Right hindlimb (tissue), 1 donor: ENCODE measurements around the gene DNAJC15.
"Not testable (repeated sequence)": the region's sequence is repeated elsewhere in the genome, so short reads cannot be mapped to it uniquely, and the experiment has no call there.

Source experiments
- DNase-seq: peaks from one replicate; pipeline ENCODE4 v3.0.0-alpha.2; 2018

DNAJC15 gene

GRCh38 chr13:43005460-43006236, 17.7 kb upstream of the DNAJC15 start:
- no peak for DNase-seq

- DNase-seq: no peak
Observed at GRCh38 chr13:43006893-43007631, 16.3 kb upstream of the DNAJC15 start.

GRCh38 chr13:43008596-43008995, 14.8 kb upstream of the DNAJC15 start:
- DNase-seq: no peak

- no peak for DNase-seq
Observed at GRCh38 chr13:43009506-43009905, 13.9 kb upstream of the DNAJC15 start.

- DNase-seq: no peak
Observed at GRCh38 chr13:43014162-43014561, 9.2 kb upstream of the DNAJC15 start.

DNA sequence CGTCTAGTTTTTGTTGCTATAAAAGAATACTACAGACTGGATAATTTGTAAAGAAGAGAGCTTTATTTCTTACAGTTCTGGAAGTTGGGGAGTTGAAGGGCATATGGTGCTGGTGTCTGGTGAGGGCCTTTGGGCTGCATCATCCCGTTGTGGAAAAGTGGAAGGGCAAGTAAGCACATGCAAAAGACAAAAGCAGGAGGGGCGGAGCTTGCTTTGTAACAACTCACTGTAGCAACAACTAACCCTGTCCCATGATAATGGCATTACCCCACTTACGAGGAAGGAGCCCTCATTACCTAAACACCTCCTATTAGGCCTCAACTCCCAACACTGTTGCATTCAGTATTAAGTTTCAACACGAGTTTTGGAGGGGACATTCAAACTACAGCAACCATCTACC, 7.2 kb upstream of the DNAJC15 start:
- no peak for DNase-seq

DNA sequence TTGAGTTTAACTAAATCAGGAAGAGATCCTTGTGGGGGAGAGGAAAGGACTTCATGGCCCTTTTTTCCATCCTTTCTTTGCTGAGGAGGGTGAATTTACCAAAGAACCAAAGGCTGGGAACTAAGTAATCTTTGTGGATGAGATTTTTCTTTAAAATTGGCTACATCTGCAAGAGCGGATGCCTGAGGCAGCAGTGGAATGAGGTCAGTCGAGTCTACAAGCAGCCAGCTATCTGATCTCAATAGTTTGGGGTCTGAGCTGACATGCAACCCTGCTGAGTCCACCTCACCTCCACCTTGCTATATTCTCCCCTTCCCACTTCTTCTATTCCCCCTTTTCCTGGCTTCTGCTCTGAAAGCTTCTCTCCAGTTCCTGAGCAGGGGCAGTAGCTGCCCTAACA, 3.6 kb upstream of the DNAJC15 start:
- DNase-seq: no peak

DNA sequence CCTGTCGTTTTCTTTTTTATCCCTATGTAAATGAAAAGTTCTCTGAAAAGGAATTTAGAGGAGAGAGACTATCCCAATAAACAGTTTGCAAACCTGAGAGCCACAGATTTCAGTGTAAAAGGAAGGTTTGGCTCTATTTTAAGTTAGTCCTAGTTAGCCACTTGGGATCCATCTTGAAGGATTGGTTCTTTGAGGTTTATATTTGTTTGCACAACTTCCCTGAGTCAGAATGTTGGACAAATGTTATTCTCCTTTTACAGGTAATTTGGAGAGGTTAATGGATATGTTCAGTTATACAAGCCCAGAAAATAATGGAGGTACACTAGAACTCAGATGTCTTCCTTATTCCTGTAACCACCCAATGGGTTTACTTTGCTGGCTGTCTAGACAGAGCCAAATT, 2.6 kb upstream of the DNAJC15 start:
- DNase-seq: no peak

DNA sequence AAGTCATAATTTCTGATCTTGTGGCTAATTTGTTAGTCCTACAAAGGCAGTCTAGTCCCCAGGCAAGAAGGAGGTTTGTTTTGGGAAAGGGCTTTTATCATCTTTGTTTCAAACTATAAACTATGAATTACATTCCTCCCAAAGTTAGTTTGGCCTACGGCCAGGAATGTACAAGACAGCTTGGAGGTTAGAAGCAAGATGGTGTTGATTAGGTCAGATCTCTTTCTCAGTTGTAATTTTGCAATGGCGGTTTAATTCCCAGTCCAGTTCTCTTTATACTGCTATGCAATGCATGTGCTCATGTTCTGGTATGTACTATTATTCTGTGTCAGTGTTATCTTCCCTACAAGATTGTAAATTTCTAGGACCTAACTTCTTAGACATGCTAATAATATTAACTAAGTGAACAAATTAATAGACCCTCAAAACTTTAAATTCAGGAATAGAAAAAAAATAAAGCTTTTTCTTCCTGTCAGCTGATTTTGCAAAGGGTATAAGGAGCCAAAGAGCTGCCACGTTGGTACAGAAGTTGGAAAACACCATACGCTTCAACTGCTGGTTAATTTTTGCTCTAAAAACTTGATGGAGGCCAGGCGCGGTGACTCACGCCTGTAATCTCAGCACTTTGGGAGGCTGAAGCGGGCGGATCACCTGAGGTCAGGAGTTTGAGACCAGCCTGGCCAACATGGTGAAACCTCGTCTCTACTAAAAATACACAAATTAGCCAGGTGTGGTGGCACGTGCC, 1.3 kb upstream of the DNAJC15 start:
- no peak for DNase-seq

DNA sequence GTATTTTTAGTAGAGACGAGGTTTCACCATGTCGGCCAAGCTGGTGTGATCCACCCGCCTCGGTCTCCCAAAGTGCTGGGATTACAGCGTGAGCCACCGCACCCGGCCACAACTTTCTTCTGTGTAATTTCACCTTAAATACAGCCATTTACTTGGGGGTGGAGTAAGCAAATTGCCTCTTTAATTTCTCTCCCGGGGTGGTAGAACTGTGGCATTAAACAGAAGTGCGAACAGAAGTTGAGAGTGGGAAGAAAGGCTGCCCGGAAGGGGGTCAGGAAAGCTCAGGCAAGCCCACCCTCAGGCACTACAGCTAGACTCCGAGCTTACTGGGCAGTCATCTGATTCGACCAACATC, 475 bp upstream of the DNAJC15 start:
- DNase-seq: no peak

- DNase-seq: no peak
Observed at GRCh38 chr13:43026262-43026661, 2.9 kb downstream of the DNAJC15 start.

DNA sequence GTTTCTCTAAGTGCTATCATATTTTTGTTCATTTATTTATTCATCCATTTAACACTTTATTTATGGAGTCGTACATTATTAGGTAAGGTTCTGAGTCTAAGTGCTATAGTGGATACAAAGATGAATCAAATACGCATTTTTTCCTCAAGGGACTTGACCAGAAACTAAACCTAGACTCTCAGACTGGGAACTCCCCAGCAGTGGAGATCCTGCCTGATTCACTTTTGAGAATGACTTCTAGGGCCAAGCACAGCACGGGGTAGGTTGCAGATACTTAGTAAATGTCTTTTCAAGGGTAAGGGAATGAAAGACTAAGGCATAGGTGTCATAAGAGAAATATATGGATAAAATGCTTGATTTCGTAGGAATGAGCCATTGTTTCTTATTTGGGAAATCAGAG, 7.2 kb downstream of the DNAJC15 start:
- no peak for DNase-seq

GRCh38 chr13:43031881-43032280, 8.5 kb downstream of the DNAJC15 start:
- DNase-seq: no peak

- DNase-seq: no peak
Observed at GRCh38 chr13:43033038-43033437, 9.7 kb downstream of the DNAJC15 start.

DNA sequence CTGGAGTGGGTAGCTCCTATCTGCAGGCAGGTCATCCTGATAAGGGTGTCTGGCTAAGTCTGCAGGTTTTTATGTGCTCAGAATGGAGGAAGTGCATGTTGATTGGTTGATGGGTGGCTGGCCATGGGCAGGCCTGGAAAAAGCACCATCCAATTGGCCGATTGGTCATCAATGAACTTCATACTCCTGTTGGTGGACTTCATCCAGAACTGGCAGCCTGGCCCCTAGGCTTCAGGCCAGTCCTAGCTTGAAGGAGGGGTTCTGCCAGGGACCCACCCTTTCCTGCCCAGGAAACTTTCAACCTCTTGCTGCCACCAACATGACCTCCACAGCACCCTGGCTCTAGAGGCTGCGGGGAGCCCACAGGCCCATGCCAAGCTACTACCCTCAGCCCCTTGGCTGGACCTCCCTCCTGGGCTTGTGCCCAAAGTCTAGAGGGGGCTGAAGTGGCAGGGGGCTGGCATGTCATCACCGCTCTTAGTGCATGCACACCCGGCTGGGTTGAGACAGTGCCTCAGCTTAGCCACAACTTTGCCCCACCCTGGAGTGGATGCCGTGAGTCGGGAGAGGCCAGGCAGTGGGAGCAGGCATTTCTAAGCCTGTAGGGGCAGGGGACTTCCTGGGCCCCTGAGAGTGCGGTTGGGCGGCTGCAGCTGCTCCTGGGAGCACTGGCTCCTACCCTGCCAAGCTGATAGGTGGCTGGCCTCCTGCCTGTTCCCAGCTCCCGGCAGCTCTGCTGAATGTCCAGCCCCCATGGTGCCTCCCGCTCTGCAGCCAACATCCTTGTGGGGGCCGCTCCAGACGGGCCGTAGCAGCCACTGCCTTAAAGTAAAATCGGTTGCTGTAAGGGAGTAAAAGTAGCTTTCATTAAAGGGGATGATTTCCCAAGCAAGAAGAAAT, 13.2 kb downstream of the DNAJC15 start:
- DNase-seq: no peak

DNA sequence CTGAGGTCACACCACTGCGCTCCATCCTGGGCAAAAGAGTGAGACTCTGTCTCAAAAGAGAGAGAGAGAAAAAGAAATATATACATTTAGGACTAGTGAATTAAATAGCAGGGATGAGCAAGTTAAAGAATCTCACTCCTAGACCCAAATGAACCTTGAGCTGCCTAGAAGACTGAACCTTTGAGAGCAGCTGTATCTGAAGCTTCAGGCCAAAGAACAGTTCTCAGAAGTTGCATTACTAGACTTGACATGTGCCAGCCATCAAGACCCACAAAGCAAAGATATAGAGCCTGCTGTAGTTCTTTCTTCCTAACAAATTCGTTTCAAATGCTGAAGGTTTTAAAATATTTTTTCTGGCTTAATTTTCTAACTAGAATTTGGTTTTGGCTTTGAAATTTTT, 16.6 kb downstream of the DNAJC15 start:
- no peak for DNase-seq

DNA sequence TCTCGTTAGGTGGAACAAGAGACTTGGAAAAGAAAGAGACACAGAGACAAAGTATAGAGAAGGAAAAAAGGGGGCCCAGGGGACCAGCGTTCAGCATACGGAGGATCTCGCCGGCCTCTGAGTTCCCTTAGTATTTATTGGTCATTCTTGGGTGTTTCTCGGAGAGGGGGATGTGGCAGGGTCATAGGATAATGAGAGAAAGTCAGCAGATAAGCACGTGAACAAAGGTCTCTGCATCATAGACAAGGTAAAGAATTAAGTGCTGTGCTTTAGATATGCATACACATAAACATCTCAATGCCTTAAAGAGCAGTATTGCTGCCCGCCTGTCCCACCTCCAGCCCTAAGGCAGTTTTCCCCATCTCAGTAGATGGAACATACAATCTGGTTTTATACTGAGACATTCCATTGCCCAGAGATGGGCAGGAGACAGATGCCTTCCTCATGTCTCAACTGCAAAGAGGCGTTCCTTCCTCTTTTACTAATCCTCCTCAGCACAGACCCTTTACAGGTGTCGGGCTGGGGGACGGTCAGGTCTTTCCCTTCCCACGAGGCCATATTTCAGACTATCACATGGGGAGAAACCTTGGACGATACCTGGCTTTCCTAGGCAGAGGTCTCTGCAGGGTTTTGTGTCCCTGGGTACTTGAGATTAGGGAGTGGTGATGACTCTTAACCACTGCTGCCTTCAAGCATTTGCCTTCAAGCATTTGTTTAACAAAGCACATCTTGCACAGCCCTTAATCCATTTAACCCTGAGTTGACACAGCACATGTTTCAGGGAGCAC, 17.4 kb downstream of the DNAJC15 start:
- DNase-seq: not testable (repeated sequence)

DNA sequence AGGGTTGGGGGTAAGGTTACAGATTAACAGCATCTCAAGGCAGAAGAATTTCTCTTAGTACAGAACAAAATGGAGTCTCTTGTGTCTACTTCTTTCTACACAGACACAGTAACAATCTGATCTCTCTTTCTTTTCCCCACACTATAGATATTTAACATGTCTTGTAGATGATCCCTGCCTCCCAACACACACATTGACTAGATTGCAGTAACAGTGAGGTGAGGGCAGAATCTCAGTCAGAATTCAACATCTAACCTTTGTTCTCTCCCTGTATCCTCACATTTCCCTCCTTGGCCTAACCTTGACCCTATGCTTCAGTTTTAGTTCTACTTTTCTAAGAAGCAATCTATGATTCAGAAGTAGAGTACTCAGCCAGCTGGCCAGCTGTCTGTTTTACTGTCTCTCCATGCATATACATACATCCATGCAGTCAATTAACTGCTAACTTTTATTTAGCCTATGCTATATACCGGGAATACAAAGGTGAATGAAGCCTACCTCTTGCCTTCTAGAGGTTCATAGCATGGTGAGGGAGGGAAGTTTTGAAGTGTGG, 18.1 kb downstream of the DNAJC15 start:
- DNase-seq: no peak

DNA sequence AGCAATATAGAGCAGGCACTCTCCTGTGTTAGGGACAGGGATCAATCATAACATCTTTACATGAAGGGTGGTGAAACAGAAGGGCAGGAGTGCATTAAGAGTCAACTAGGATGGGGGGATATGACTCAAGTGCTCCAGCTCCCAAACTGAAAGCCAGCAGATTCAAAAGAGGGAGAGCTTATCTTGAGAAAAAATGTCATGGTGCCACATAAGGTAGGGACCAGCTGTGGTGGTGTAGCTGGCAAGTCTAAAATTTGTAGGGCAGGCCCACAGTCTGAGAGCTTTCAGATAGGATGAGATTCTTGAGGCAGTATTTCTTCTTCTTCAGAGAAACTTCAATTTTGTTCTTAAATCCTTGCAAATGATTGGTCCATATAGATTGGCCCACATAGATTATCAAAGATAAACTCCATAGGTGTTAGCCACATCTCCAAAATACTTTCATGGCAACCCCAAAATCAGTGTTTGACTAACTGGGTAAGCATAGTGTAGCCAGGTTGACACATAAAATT, 19.1 kb downstream of the DNAJC15 start:
- no peak for DNase-seq

GRCh38 chr13:43044720-43045301, 21.4 kb downstream of the DNAJC15 start:
- no peak for DNase-seq

DNA sequence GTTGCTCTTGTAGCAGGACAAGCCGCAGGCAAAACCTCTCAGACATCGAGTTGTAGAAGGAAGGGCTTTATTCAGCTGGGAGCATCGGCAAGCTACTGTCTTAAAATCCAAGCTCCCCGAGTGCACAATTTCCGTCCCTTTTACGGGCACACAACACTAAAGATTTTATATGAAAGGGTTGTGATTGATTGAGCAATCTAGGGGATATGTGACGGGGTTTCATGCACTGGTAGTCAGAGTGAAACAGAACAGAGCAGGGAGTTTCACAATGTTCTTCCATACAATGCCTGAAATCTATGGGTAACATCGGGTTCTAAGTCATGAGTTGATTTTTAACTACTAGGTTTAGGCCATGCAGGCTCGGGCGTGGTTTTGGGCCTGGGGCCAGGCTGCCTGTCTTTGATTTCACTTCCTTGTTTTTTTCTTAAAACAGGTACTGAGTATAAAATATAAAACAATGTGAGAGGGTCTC, 22.0 kb downstream of the DNAJC15 start:
- not testable (repeated sequence) for DNase-seq
